GDM1 (cell line): ENCODE data around the gene DENND1A.
"Not testable (repeated sequence)": the region's sequence is repeated elsewhere in the genome, so short reads cannot be mapped to it uniquely, and the experiment has no call there.

Experiments used
- DNase-seq: peaks from one replicate; lab custom pipeline; 2025; lab: John Stamatoyannopoulos, UW

DENND1A gene

GRCh38 chr9:123652416-123652815, 277.5 kb downstream of the DENND1A start:
- DNase-seq, result no peak

GRCh38 chr9:123651871-123652270, 278.1 kb downstream of the DENND1A start:
- DNase-seq, result no peak

- DNase-seq, result no peak
These were observed 278.7 kb downstream of the DENND1A start for GRCh38 chr9:123651273-123651672.

- no peak for DNase-seq
These were observed 280.0 kb downstream of the DENND1A start for GRCh38 chr9:123649909-123650308.

GRCh38 chr9:123647145-123647544, 282.8 kb downstream of the DENND1A start:
- DNase-seq, result no peak

GRCh38 chr9:123645762-123646161, 284.2 kb downstream of the DENND1A start:
- no peak for DNase-seq

GRCh38 chr9:123645126-123645525, 284.8 kb downstream of the DENND1A start:
- DNase-seq, result no peak

- no peak for DNase-seq
These were observed 286.4 kb downstream of the DENND1A start for GRCh38 chr9:123643518-123643917.

GRCh38 chr9:123642291-123643278, 287.3 kb downstream of the DENND1A start:
- DNase-seq, result no peak

GRCh38 chr9:123640792-123641222, 289.1 kb downstream of the DENND1A start:
- no peak for DNase-seq

GRCh38 chr9:123639743-123640142, 290.2 kb downstream of the DENND1A start:
- no peak for DNase-seq

GRCh38 chr9:123637945-123638634, 291.8 kb downstream of the DENND1A start:
- peak; percentile 66 for DNase-seq

GRCh38 chr9:123637606-123637944, 292.4 kb downstream of the DENND1A start:
- DNase-seq, result no peak

GRCh38 chr9:123636805-123637204, 293.1 kb downstream of the DENND1A start:
- not testable (repeated sequence) for DNase-seq

- DNase-seq, result no peak
These were observed 298.1 kb downstream of the DENND1A start for GRCh38 chr9:123631862-123632261.

GRCh38 chr9:123630233-123630632, 299.7 kb downstream of the DENND1A start:
- DNase-seq, result no peak

- no peak for DNase-seq
These were observed 300.4 kb downstream of the DENND1A start for GRCh38 chr9:123629531-123629930.

- no peak for DNase-seq
These were observed 307.1 kb downstream of the DENND1A start for GRCh38 chr9:123622711-123623241.

GRCh38 chr9:123620239-123620638, 309.7 kb downstream of the DENND1A start:
- no peak for DNase-seq

- no peak for DNase-seq
These were observed 311.8 kb downstream of the DENND1A start for GRCh38 chr9:123617952-123618678.

- no peak for DNase-seq
These were observed 312.6 kb downstream of the DENND1A start for GRCh38 chr9:123617286-123617685.

GRCh38 chr9:123616707-123617106, 313.2 kb downstream of the DENND1A start:
- DNase-seq, result no peak
